IMR-90 (cell line): ENCODE data around the gene USP54. TPM values are rescaled to one million over a fixed set of nuclear protein-coding genes. Genes with fewer than 3 reads are reported as not detected.

Experiments
- ATAC-seq: fragments of 200-7000 bp; cut with Tn5 transposase; 2 replicates; pipeline ENCODE4 v1.9.1; 2020; ENCODE audit warnings: low read depth, mild to moderate bottlenecking, moderate library complexity
- BruUV-seq: library from RNA; stranded (reverse); fragments of 400-500 nt; replicated peaks from 2 replicates; lab custom pipeline; 2021; lab: Mats Ljungman, UMichigan
- CTCF ChIA-PET: fragments of 300-600 bp; formaldehyde crosslinking; extraction: SDS; loops from one replicate; lab custom pipeline; 2021; ENCODE audit warnings: antibody characterized with exemption; lab: Yijun Ruan, JAX
- POLR2A ChIA-PET: fragments of 300-600 bp; sonication (Branson Sonifier 250); formaldehyde crosslinking; loops from one replicate; lab custom pipeline; 2022; ENCODE audit warnings: antibody characterized with exemption; ENCODE audit not compliant: unreplicated experiment; lab: Charles Lee
- DNase-seq: peaks from one replicate; pipeline ENCODE4 v3.0.0; 2013
- H2AFZ ChIP-seq: replicated peaks from 2 replicates; pipeline ENCODE3; 2013; ENCODE audit warnings: low read length, mild to moderate bottlenecking; ENCODE audit not compliant: poor library complexity
- H2AK5ac ChIP-seq: 2 replicates; pipeline ENCODE4 v1.6.1; 2013; ENCODE audit warnings: low read depth, low read length, inconsistent platforms
- H2AK9ac ChIP-seq: replicated peaks from 2 replicates; pipeline ENCODE3; 2013; ENCODE audit warnings: mild to moderate bottlenecking, low read depth, low read length, moderate library complexity; ENCODE audit not compliant: poor library complexity
- H2BK120ac ChIP-seq: 2 replicates; pipeline ENCODE4 v1.6.1; 2013; ENCODE audit warnings: low read depth, low read length, inconsistent platforms
- H2BK15ac ChIP-seq: 3 replicates; pipeline ENCODE4 v1.6.1; 2013; ENCODE audit warnings: low read depth, low read length, inconsistent platforms
- H2BK20ac ChIP-seq: 2 replicates; pipeline ENCODE4 v1.6.1; 2013; ENCODE audit warnings: low read depth, mild to moderate bottlenecking, inconsistent platforms, low read length, moderate library complexity
- H2BK5ac ChIP-seq: 2 replicates; pipeline ENCODE4 v1.6.1; 2013; ENCODE audit warnings: mild to moderate bottlenecking, low read depth, low read length, inconsistent platforms; ENCODE audit not compliant: poor library complexity, severe bottlenecking
- H3K14ac ChIP-seq: replicated peaks from 2 replicates; pipeline ENCODE4 v1.6.1; 2013; ENCODE audit warnings: low read depth, low read length, inconsistent platforms
- H3K18ac ChIP-seq: 2 replicates; pipeline ENCODE4 v1.6.1; 2013; ENCODE audit warnings: low read depth, low read length, control low read depth
- H3K23ac ChIP-seq: 2 replicates; pipeline ENCODE4 v1.6.1; 2013; ENCODE audit warnings: low read depth, low read length, inconsistent platforms
- H3K27ac ChIP-seq: 2 replicates; pipeline ENCODE4 v1.5.1; 2013; ENCODE audit warnings: mild to moderate bottlenecking, control low read depth, low read length; ENCODE audit not compliant: insufficient read depth
- H3K27me3 ChIP-seq: 2 replicates; pipeline ENCODE4 v1.6.1; 2013; ENCODE audit warnings: low read length; ENCODE audit not compliant: control insufficient read depth, insufficient read depth
- H3K36me3 ChIP-seq: 2 replicates; pipeline ENCODE4 v1.6.1; 2013; ENCODE audit warnings: low read length, mixed read lengths; ENCODE audit not compliant: control insufficient read depth, insufficient read depth
- H3K4ac ChIP-seq: 2 replicates; pipeline ENCODE4 v1.6.1; 2013; ENCODE audit warnings: low read depth, low read length, inconsistent platforms
- H3K4me1 ChIP-seq: 2 replicates; pipeline ENCODE4 v1.6.1; 2013; ENCODE audit warnings: low read length, mixed read lengths; ENCODE audit not compliant: control insufficient read depth, insufficient read depth
- H3K4me2 ChIP-seq: 2 replicates; pipeline ENCODE4 v1.6.1; 2013; ENCODE audit warnings: low read depth, mild to moderate bottlenecking, control low read depth, low read length, moderate library complexity
- H3K4me3 ChIP-seq: 2 replicates; pipeline ENCODE4 v1.5.1; 2013; ENCODE audit warnings: low read depth, mild to moderate bottlenecking, control low read depth, low read length, moderate library complexity; ENCODE audit not compliant: insufficient read depth
- H3K56ac ChIP-seq: 2 replicates; pipeline ENCODE4 v1.6.1; 2013; ENCODE audit warnings: low read length, inconsistent platforms; ENCODE audit not compliant: insufficient read depth; ENCODE audit errors: extremely low read depth
- H3K79me1 ChIP-seq, 2 experiments: 2 replicates each; pipeline ENCODE4 v1.6.1; 2013; ENCODE audit warnings: low read length in 2 of 2, inconsistent platforms in 1 of 2, low read depth in 1 of 2
- H3K9ac ChIP-seq: 2 replicates; pipeline ENCODE4 v1.6.1; 2013; ENCODE audit warnings: low read depth, low read length, control low read depth
- H3K9me1 ChIP-seq: 2 replicates; pipeline ENCODE4 v1.6.1; 2013; ENCODE audit warnings: low read length, inconsistent platforms; ENCODE audit not compliant: insufficient read depth
- H3K9me3 ChIP-seq: 2 replicates; pipeline ENCODE4 v1.6.1; 2013; ENCODE audit warnings: low read length; ENCODE audit not compliant: control insufficient read depth, insufficient read depth
- H4K20me1 ChIP-seq: 2 replicates; pipeline ENCODE4 v1.6.1; 2013; ENCODE audit warnings: low read length, inconsistent platforms; ENCODE audit not compliant: insufficient read depth
- H4K5ac ChIP-seq: 2 replicates; pipeline ENCODE4 v1.6.1; 2013; ENCODE audit warnings: mild to moderate bottlenecking, low read depth, low read length, control low read depth
- H4K8ac ChIP-seq, 2 experiments: 2 replicates each; pipeline ENCODE4 v1.6.1; 2013; ENCODE audit warnings: low read depth in 2 of 2, low read length in 2 of 2, control low read depth in 1 of 2, inconsistent platforms in 1 of 2
- H4K91ac ChIP-seq: 2 replicates; pipeline ENCODE4 v1.6.1; 2013; ENCODE audit warnings: low read depth, low read length, inconsistent platforms; ENCODE audit not compliant: insufficient read depth
- BHLHE40 ChIP-seq: fragments of 150-350 bp; IDR thresholded peaks from 2 replicates; pipeline ENCODE4 v1.6.1; 2016; ENCODE audit warnings: mild to moderate bottlenecking, low read depth, low read length
- CEBPB ChIP-seq: IDR thresholded peaks from 2 replicates; pipeline ENCODE4 v1.6.1; 2012; ENCODE audit warnings: low read depth, low read length, improper control_type of control experiment
- CHD1 ChIP-seq: IDR thresholded peaks from 2 replicates; pipeline ENCODE4 v1.6.1; 2012; ENCODE audit warnings: low read depth, low read length, improper control_type of control experiment
- CTCF ChIP-seq: conservative IDR thresholded peaks from 2 replicates; pipeline ENCODE4 v1.5.1; 2012; ENCODE audit warnings: mild to moderate bottlenecking, low read depth, low read length, improper control_type of control experiment
- ELK1 ChIP-seq: fragments of 150-350 bp; IDR thresholded peaks from 2 replicates; pipeline ENCODE4 v1.6.1; 2016; ENCODE audit warnings: low read depth, mild to moderate bottlenecking, low read length, moderate library complexity, borderline replicate concordance
- FOS ChIP-seq: fragments of 150-350 bp; IDR thresholded peaks from 2 replicates; pipeline ENCODE4 v1.6.1; 2016; ENCODE audit warnings: low read depth, low read length
- MAFK ChIP-seq: IDR thresholded peaks from 2 replicates; pipeline ENCODE4 v1.6.1; 2012; ENCODE audit warnings: low read depth, low read length, improper control_type of control experiment
- MAZ ChIP-seq: IDR thresholded peaks from 2 replicates; pipeline ENCODE4 v1.6.1; 2012; ENCODE audit warnings: low read depth, mild to moderate bottlenecking, low read length, improper control_type of control experiment, moderate library complexity, borderline replicate concordance
- MXI1 ChIP-seq: IDR thresholded peaks from 2 replicates; pipeline ENCODE4 v1.6.1; 2012; ENCODE audit warnings: low read depth, mild to moderate bottlenecking, low read length, moderate library complexity, borderline replicate concordance
- NFE2L2 ChIP-seq: fragments of 150-350 bp; IDR thresholded peaks from 2 replicates; pipeline ENCODE4 v1.6.1; 2016; ENCODE audit warnings: low read depth, mild to moderate bottlenecking, low read length
- POLR2A ChIP-seq: IDR thresholded peaks from 2 replicates; pipeline ENCODE4 v1.6.1; 2012; ENCODE audit warnings: mild to moderate bottlenecking, low read depth, low read length
- RAD21 ChIP-seq: IDR thresholded peaks from 2 replicates; pipeline ENCODE4 v1.6.1; 2012; ENCODE audit warnings: low read length, improper control_type of control experiment
- RCOR1 ChIP-seq: IDR thresholded peaks from 2 replicates; pipeline ENCODE4 v1.6.1; 2012; ENCODE audit warnings: mild to moderate bottlenecking, low read length, improper control_type of control experiment; ENCODE audit not compliant: insufficient replicate concordance
- RFX5 ChIP-seq: IDR thresholded peaks from 2 replicates; pipeline ENCODE4 v1.8.0; 2012; ENCODE audit warnings: low read depth, mild to moderate bottlenecking, low read length, moderate library complexity
- SMC3 ChIP-seq: fragments of 150-350 bp; IDR thresholded peaks from 2 replicates; pipeline ENCODE4 v1.6.1; 2016; ENCODE audit warnings: low read depth, mild to moderate bottlenecking, antibody characterized with exemption, low read length, moderate library complexity
- USF2 ChIP-seq: fragments of 150-350 bp; IDR thresholded peaks from 2 replicates; pipeline ENCODE4 v1.6.1; 2017; ENCODE audit warnings: mild to moderate bottlenecking, antibody characterized with exemption, low read length, low read depth
- WGBS, 2 experiments: methylation state at CpG; one replicate each; pipeline versions ENCODE4 v1.1.5 to v1.1.7; 2013; ENCODE audit warnings: missing lambda C conversion rate in 2 of 2; ENCODE audit not compliant: insufficient read length in 1 of 2; ENCODE audit errors: extremely low coverage in 2 of 2; 5-methylcytosine and 5-hydroxymethylcytosine counted together
- dilution Hi-C: fragments of 300-500 bp; cut with HindIII; formaldehyde crosslinking; loops from one replicate; pipeline ENCODE4 v1.14.3; 2018; ENCODE audit warnings: low sequenced_read_pairs; ENCODE audit not compliant: unreplicated experiment
- in situ Hi-C: fragments of 300-500 bp; cut with MboI; formaldehyde crosslinking; loops from 3 replicates; pipeline ENCODE4 v1.14.3; 2019; ENCODE audit warnings: low sequenced_read_pairs, inconsistent platforms, mixed read lengths
- intact Hi-C: fragments of 100-400 bp; cut with micrococcal nuclease; formaldehyde crosslinking; loops from 2 replicates; pipeline ENCODE4 v1.10.0; 2022
- polyA plus RNA-seq, 3 experiments: library from polyadenylated mRNA; depleted of rRNA; stranded (reverse); fragments of >200 nt; gene quantifications; 2 replicates each; pipeline ENCODE4 v1.2.3, GENCODE V29; 2012; ENCODE audit warnings: low replicate concordance in 1 of 3
- total RNA-seq: library from RNA; depleted of rRNA; stranded (reverse); fragments of >200 nt; gene quantifications from 2 replicates; pipeline ENCODE4 v1.2.3, GENCODE V29; 2012

The USP54 gene
- total and polyA plus RNA-seq, 2 of the 4 experiments (the other 2 are of a cell fraction) = 4.0 to 7.9 TPM

GRCh38 chr10:73534857-73535256 is 56.3 kb downstream of the USP54 start:
- ChIA-PET CTCF (no interaction called here), POLR2A (no interaction called here)
- Histone ChIP-seq H3K18ac (no peak overlapping the region), H3K23ac (no peak overlapping the region), H2BK15ac (no peak overlapping the region), H3K56ac (no peak overlapping the region), H3K4ac (no peak overlapping the region), H3K9ac (no peak overlapping the region), H3K9me3 (no peaks in the 10 kb centered on the region), H3K4me2 (no peak overlapping the region), H2BK120ac (no peak overlapping the region), H3K14ac (no peak overlapping the region), H2AK9ac (no peak overlapping the region), H3K79me1 (no peaks in the 10 kb centered on the region), H4K91ac (no peak overlapping the region), H3K27me3 (no peaks in the 10 kb centered on the region), H3K4me3 (no peak overlapping the region), H2AFZ (no peak overlapping the region), H3K36me3 (no peaks in the 10 kb centered on the region; the same call in 1 of the 2 replicates), H4K8ac (no peak overlapping the region), H2AK5ac (no peak overlapping the region), H3K9me1 (no peaks in the 10 kb centered on the region; the same call in 1 of the 2 replicates), H3K4me1 (no peaks in the 10 kb centered on the region), H2BK5ac (no peak overlapping the region), H4K5ac (no peak overlapping the region), H2BK20ac (no peak overlapping the region), H3K27ac (no peak overlapping the region), H4K20me1 (no peaks in the 10 kb centered on the region)
- in situ Hi-C loops (no loop called here), dilution Hi-C loops (no loop called here), intact Hi-C loops (no loop called here)
- ATAC-seq (no peak), DNase-seq (no peak)
- WGBS, 2 experiments = no CpG with 5 or more reads among the region's 1 CpG
- no TSS peak for BruUV-seq
- no peak for TF ChIP-seq BHLHE40
- no peak for TF ChIP-seq ELK1
- no peak for TF ChIP-seq MAFK
- no peak for TF ChIP-seq RCOR1
- no peak for TF ChIP-seq CHD1
- no peak for TF ChIP-seq CEBPB
- TF ChIP-seq MAZ = no peak
- no peak for TF ChIP-seq RFX5
- TF ChIP-seq POLR2A = no peak
- TF ChIP-seq FOS = no peak
- no peak for TF ChIP-seq SMC3
- no peak for TF ChIP-seq CTCF
- no peak for TF ChIP-seq NFE2L2
- no peak for TF ChIP-seq RAD21
- no peak for TF ChIP-seq USF2
- no peak for TF ChIP-seq MXI1
